ENCODE measurements around the gene NAXD. TPM values are rescaled to one million over a fixed set of nuclear protein-coding genes. Genes with fewer than 3 reads are reported as not detected.

NAXD gene
- total RNA-seq, 2 experiments from 2014 or later: 8.3 to 12.5 TPM

GRCh38 chr13:110634558-110634957 lies 19.2 kb downstream of the NAXD start:
- Histone ChIP-seq H3K9me3 (ENCODE audit: low read length) (no peaks in the 10 kb centered on the region), H3K27ac (ENCODE audit: low read depth, low read length, poor library complexity, severe bottlenecking) (no peak overlapping the region), H4K20me1 (ENCODE audit: insufficient read depth, low read length) (no peaks in the 10 kb centered on the region), H3K36me3 (ENCODE audit: insufficient read depth, low read length) (peaks cover 48% of the 10 kb centered on the region; the same call in 1 of the 2 replicates), H3K4me2 (ENCODE audit: low read length) (no peak overlapping the region), H3K4me1 (ENCODE audit: insufficient read depth, low read length, poor library complexity, severe bottlenecking) (no peaks in the 10 kb centered on the region), H2AFZ (ENCODE audit: low read length) (no peak overlapping the region), H3K79me2 (ENCODE audit: insufficient read depth, low read depth, low read length) (no peaks in the 10 kb centered on the region), H3K4me3 (ENCODE audit: low read depth, low read length, poor library complexity, severe bottlenecking) (no peak overlapping the region), H3K9me2 (ENCODE audit: insufficient read depth, low read length) (no peaks in the 10 kb centered on the region)
- TF ChIP-seq CTCF (conservative IDR thresholded peaks at IDR 0.05; ENCODE audit: low read length) (no peak), EZH2phosphoT487 (IDR thresholded peaks at IDR 0.05; ENCODE audit: borderline replicate concordance, low read depth, low read length) (no peak)
- DNase-seq (ENCODE audit: low spot score): no peak
- intact Hi-C loops (cut with micrococcal nuclease; ENCODE audit: unreplicated experiment): no loop called here
- no TSS peak for BruUV-seq (replicated peaks)
- CTCF ChIA-PET (ENCODE audit: unreplicated experiment): no interaction called here
- POLR2A ChIA-PET: no interaction called here

GRCh38 chr13:110635405-110636002 lies 20.2 kb downstream of the NAXD start:
- Histone ChIP-seq H4K20me1 (ENCODE audit: insufficient read depth, low read length) (no peaks in the 10 kb centered on the region), H3K9me3 (ENCODE audit: low read length) (no peaks in the 10 kb centered on the region), H3K4me2 (ENCODE audit: low read length) (no peak overlapping the region), H3K27ac (ENCODE audit: low read depth, low read length, poor library complexity, severe bottlenecking) (no peak overlapping the region), H3K79me2 (ENCODE audit: insufficient read depth, low read depth, low read length) (no peaks in the 10 kb centered on the region), H3K9me2 (ENCODE audit: insufficient read depth, low read length) (no peaks in the 10 kb centered on the region), H3K4me1 (ENCODE audit: insufficient read depth, low read length, poor library complexity, severe bottlenecking) (no peaks in the 10 kb centered on the region), H2AFZ (ENCODE audit: low read length) (no peak overlapping the region), H3K36me3 (ENCODE audit: insufficient read depth, low read length) (peaks cover 44% of the 10 kb centered on the region; the same call in 1 of the 2 replicates), H3K4me3 (ENCODE audit: low read depth, low read length, poor library complexity, severe bottlenecking) (no peak overlapping the region)
- no TSS peak for BruUV-seq (replicated peaks)
- TF ChIP-seq EZH2phosphoT487 (IDR thresholded peaks at IDR 0.05; ENCODE audit: borderline replicate concordance, low read depth, low read length) (no peak), CTCF (conservative IDR thresholded peaks at IDR 0.05; ENCODE audit: low read length) (no peak)
- ChIA-PET POLR2A (no interaction called here), CTCF (ENCODE audit: unreplicated experiment) (no interaction called here)
- intact Hi-C loops (cut with micrococcal nuclease; ENCODE audit: unreplicated experiment): no loop called here
- DNase-seq (ENCODE audit: low spot score): no peak

GRCh38 chr13:110636053-110636475 lies 20.7 kb downstream of the NAXD start:
- no peak for DNase-seq (ENCODE audit: low spot score)
- Histone ChIP-seq H3K9me2 (ENCODE audit: insufficient read depth, low read length) (no peaks in the 10 kb centered on the region), H3K9me3 (ENCODE audit: low read length) (no peaks in the 10 kb centered on the region), H4K20me1 (ENCODE audit: insufficient read depth, low read length) (no peaks in the 10 kb centered on the region), H2AFZ (ENCODE audit: low read length) (no peak overlapping the region), H3K27ac (ENCODE audit: low read depth, low read length, poor library complexity, severe bottlenecking) (no peak overlapping the region), H3K79me2 (ENCODE audit: insufficient read depth, low read depth, low read length) (no peaks in the 10 kb centered on the region), H3K4me2 (ENCODE audit: low read length) (no peak overlapping the region), H3K4me1 (ENCODE audit: insufficient read depth, low read length, poor library complexity, severe bottlenecking) (no peaks in the 10 kb centered on the region), H3K36me3 (ENCODE audit: insufficient read depth, low read length) (peaks cover 39% of the 10 kb centered on the region; the same call in 1 of the 2 replicates), H3K4me3 (ENCODE audit: low read depth, low read length, poor library complexity, severe bottlenecking) (no peak overlapping the region)
- no TSS peak for BruUV-seq (replicated peaks)
- CTCF ChIA-PET (ENCODE audit: unreplicated experiment): interaction anchor here (0.6 kb wide), 1 partner anchor 302 kb away, joined by 3 read pairs; no protein-coding TSS in a partner anchor
- TF ChIP-seq EZH2phosphoT487 (IDR thresholded peaks at IDR 0.05; ENCODE audit: borderline replicate concordance, low read depth, low read length) (no peak), CTCF (conservative IDR thresholded peaks at IDR 0.05; ENCODE audit: low read length) (no peak)
- POLR2A ChIA-PET: no interaction called here
- intact Hi-C loops (cut with micrococcal nuclease; ENCODE audit: unreplicated experiment): no loop called here
